Right lung (tissue), 10 donors: Measurements from ENCODE around the gene C1orf50. TPM values are rescaled to one million over a fixed set of nuclear protein-coding genes. Genes with fewer than 3 reads are reported as not detected.
"Not testable (repeated sequence)": the region's sequence is repeated elsewhere in the genome, so short reads cannot be mapped to it uniquely, and the experiment has no call there.

ENCODE experiments used
- DNase-seq, 2 donors: peaks; one replicate each; pipeline ENCODE4 v3.0.0-alpha.2; 2013
- long read RNA-seq, 8 donors: transcript quantifications; one replicate each; lab custom pipeline, GENCODE V29; 2026
- polyA plus RNA-seq, 5 donors: library from polyadenylated mRNA; unstranded; fragments of 120-200 nt; gene quantifications; one replicate each; pipeline versions ENCODE4 v1.2.1 to v1.2.3, GENCODE V29; 2013; ENCODE audit warnings: inconsistent platforms in 1 of 5, low replicate concordance in 1 of 5; ENCODE audit not compliant: insufficient read length in 5 of 5, insufficient read depth in 1 of 5

The C1orf50 gene
- 10 to 100 TPM in 4 of 5 donors, 1 to 10 TPM in 1; 9.6 to 14.1 (median 13.2) TPM for polyA plus RNA-seq
- long read RNA-seq, donor 1, full-length matches to known transcripts = 7 of 7 reads
- long read RNA-seq, donor 1, partial matches to known transcripts = 0 of 7 reads
- long read RNA-seq, donor 1, other reads (novel, unspliced or antisense) = 0 of 7 reads
- long read RNA-seq, donor 2, full-length matches to known transcripts = 4 of 4 reads
- long read RNA-seq, donor 2, partial matches to known transcripts = 0 of 4 reads
- long read RNA-seq, donor 2, other reads (novel, unspliced or antisense) = 0 of 4 reads
- long read RNA-seq, donor 3, full-length matches to known transcripts = 4 of 10 reads
- long read RNA-seq, donor 3, partial matches to known transcripts = 0 of 10 reads
- long read RNA-seq, donor 3, other reads (novel, unspliced or antisense) = 6 of 10 reads
- long read RNA-seq, donor 4, partial matches to known transcripts = 0 of 5 reads
- long read RNA-seq, donor 4, other reads (novel, unspliced or antisense) = 5 of 5 reads
- long read RNA-seq, donor 5, full-length matches to known transcripts = 8 of 8 reads
- long read RNA-seq, donor 5, partial matches to known transcripts = 0 of 8 reads
- long read RNA-seq, donor 5, other reads (novel, unspliced or antisense) = 0 of 8 reads
- long read RNA-seq, donor 6, full-length matches to known transcripts = 8 of 8 reads
- long read RNA-seq, donor 6, partial matches to known transcripts = 0 of 8 reads
- long read RNA-seq, donor 6, other reads (novel, unspliced or antisense) = 0 of 8 reads
- long read RNA-seq, donor 7, full-length matches to known transcripts = 3 of 3 reads
- long read RNA-seq, donor 7, partial matches to known transcripts = 0 of 3 reads
- long read RNA-seq, donor 7, other reads (novel, unspliced or antisense) = 0 of 3 reads
- long read RNA-seq, donor 8, full-length matches to known transcripts = 4 of 4 reads
- long read RNA-seq, donor 8, partial matches to known transcripts = 0 of 4 reads
- long read RNA-seq, donor 8, other reads (novel, unspliced or antisense) = 0 of 4 reads

DNA sequence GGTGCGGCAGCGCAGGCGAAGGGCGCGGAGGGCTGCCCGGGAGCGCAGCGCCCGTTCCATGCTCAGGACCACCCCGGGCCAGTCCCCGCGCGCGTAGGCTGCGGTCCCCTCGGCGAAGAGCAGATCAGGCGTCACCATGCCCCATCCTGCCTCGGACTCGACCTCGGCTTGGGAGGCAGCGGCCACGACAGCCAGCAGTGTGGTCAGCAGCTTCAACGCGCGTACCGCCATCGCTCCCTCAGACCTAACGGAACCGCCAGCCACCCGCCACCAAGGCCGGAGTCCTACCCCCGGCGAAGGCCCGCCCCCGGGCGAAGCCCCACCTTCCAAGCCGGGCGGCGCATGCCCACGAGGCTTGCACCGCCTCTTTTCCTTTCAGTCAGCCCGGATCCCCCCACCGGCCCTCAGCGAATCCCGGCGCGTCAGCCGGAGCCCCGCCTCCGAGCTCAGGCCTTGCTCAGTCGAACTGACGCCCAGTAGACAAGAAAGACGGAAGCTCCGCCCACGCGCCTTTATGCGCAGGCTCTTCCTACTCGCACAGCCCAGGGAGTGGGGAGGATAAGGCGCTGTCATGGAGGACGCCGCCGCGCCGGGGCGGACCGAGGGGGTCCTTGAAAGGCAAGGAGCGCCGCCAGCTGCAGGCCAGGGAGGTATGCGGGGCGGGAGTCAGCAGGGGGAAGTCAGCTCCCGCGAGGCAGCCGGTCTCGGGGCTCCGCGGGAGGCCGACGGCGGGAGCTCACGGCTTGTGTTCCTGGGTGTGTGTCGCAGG, at the start of gene C1orf50, which contains the start of gene P3H1:
Gene C1orf50, plus strand, starts transcription at position 509 of the 769 bp plus-strand sequence. Its CDS starts 63 bp downstream, at position 572.
Gene P3H1, minus strand, starts transcription at position 288 of the 769 bp plus-strand sequence. Its CDS starts 57 bp downstream, at position 231.
- DNase-seq = peak; percentile 99 to 100

DNA sequence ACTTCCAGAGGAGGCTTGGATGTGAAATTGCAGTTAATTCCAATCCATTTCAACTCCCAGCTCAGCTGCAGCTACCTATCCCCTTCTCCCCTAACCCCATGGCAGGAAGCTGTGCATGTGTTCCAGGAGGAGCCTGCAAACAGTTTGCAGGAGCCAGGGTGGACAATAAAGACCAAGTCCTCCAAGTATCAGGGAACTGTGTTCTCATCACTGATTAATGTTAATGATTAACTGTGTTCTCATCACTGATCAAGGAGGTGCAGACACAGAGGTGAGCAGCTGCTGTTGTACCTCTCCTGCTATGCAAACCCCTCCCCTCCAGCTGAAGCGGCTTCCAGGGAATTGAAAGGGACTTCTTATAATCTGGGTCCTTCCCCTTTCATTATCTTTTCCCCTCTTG, 46.2 kb upstream of the C1orf50 start:
- no peak for DNase-seq

GRCh38 chr1:42721926-42722325, 45.1 kb upstream of the C1orf50 start:
- DNase-seq = no peak

DNA sequence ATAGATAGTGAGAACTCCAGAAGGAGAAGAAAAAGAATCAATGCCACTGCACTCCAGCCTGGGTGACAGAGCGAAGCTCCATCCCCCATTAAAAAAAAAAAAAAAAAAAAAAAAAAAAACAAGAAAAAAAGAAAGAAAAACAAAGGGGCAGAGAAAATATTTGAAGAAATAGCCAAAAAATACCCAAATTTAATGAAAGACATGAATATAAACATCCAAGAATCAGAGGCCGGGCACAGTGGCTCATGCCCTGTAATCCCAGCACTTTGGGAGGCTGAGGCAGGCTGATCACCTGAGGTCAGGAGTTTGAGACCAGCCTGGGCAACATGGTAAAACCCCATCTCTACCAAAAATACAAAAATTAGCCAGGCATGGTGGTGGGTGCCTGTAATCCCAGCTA, 44.6 kb upstream of the C1orf50 start:
- not testable (repeated sequence) for DNase-seq

GRCh38 chr1:42723511-42723910, 43.5 kb upstream of the C1orf50 start:
- no peak for DNase-seq

DNA sequence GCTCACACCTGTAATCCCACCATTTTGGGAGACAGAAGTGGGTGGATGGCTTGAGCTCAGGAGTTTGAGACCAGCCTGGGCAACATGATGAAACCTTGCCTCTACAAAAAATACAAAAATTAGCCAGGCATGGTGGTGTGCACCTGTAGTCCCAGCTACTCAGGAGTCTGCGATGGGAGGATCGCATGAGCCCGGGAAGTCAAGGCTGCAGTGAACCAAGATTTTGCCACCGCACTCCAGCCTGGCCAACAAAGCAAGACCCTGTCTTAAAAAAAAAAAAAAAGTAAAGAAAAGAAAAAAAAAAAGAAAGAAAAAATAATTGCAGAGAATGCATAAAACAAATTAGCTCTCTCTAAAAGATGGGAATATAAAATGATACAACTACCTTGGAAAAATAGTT, 41.2 kb upstream of the C1orf50 start:
- not testable (repeated sequence) for DNase-seq

GRCh38 chr1:42730002-42730401, 37.0 kb upstream of the C1orf50 start:
- DNase-seq = no peak

GRCh38 chr1:42730988-42731387, 36.1 kb upstream of the C1orf50 start:
- DNase-seq = no peak

GRCh38 chr1:42731585-42731984, 35.5 kb upstream of the C1orf50 start:
- no peak for DNase-seq

- no peak for DNase-seq
These were observed 34.8 kb upstream of the C1orf50 start for GRCh38 chr1:42732126-42732680.

GRCh38 chr1:42733415-42734200, 33.4 kb upstream of the C1orf50 start:
- DNase-seq = no peak

DNA sequence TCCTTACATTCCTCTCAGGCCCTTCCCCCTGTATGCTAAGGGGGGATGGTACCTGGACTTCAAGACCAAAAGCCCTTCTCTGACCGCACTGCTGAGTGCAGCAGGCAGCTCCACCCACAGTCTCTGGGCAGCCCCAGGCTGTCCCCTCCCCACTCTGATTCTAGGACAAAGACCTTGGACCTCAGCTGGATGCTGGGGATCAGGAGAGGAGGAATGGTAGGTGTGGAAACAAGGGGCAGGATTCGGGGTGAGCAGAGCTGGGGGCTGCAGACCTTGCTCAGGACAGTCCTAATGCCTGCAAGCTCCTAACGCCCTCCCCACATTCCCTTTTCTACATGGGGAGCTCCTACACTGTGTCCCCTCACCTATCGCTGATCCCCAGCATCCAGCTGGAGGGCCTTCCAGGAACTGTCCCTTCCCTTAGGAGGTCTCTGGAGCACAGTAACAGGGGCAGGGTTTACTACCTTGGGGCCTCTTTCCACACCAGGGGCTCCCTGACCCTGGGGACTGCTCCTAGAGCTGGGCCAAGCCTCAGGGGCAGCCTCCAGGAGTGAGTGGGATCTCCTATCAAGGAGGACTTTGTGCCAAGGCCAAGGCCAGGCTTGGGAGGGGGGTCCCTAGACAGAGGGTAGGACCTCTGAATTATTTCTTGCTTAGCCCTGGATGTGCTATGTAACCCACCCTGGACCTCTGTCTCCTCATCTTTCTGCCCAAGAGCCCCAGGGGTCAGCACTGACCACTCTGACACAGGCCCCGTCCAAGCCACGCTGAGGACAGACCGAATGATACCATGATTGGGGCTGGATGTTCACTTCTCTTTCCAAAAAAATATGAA, 32.6 kb upstream of the C1orf50 start:
- DNase-seq = no peak

DNA sequence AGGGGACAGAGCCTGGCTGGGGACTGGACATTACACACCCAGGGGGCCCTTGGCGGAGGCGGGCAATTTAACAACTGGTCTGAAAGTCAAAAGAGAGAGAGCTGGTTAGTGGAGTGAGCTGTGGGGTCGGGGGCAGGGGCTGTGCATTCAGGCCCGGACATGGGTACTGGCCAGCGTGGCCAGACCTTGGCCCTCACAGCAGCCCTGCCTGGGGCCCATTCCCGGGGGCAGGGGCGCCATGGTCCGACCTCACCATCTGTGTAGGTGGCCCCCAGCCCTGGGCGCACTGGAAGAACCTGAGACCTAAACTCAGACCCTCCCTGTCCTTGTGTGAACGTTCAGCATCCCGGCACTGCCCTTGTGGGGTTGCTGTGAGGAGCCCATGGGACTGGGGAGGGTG, 32.0 kb upstream of the C1orf50 start:
- no peak for DNase-seq

DNA sequence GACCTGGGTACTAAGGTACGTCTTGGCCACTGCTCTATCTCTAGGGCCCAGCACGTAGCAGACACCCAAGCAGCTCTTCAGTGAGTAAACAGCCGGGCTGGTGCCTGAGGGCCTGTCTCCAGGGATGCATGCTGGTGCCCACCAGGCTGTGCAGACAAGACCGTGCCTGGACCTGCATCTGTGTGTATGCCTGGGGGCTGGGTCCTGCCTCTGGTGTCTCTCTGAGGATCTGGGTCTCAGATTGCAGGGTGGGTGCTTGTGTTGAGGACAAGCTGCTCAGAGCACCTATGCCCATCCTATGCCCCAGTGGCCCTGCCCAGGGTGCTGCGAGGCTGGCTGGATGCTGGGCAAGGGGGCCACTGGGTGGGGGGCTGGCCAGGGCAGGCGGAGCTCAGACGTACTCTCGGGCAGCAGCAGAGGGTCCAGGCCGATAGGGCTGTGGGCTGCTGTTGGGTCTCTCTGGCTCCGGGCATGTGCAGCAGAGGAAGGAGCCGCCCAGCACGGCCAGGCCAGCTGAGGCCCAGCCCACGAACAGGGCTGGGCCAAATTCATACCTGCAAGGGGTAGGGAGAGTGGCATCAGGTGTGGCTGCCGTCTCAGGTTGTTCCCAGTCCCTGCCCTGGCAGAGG, 31.5 kb upstream of the C1orf50 start:
- DNase-seq = no peak

- DNase-seq = no peak
These were observed 30.9 kb upstream of the C1orf50 start for GRCh38 chr1:42736152-42736551.

DNA sequence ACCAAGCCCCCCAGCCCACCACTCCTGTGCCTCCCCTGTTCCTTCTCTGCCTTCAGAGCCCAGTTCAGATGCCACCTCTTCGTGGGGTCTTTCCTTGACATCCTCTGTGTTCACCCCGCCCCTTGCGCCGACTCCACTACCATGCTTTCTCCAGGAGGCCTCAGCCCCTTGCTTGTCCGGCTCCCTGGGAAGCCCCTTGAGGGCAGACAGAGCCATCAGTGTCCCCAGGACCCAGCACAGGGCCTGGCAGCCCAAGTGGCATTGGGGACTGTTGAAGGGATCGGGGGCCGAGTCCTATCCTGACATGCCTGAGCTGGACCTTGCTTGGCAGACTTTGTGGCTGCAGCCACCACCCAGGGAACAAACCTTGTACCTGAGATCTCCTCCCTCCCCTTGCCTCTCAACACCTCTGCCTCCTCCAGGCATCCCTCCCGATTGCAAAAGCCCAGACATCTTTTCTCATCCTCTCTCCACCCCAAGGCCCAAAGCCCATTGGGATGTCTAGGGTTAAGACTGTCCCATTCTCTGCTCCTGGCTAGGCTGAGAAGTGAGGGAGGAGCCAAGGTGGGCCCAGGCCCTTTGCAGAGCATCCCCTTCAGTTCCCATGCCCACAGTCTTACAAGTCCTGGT, 30.4 kb upstream of the C1orf50 start:
- DNase-seq = no peak

DNA sequence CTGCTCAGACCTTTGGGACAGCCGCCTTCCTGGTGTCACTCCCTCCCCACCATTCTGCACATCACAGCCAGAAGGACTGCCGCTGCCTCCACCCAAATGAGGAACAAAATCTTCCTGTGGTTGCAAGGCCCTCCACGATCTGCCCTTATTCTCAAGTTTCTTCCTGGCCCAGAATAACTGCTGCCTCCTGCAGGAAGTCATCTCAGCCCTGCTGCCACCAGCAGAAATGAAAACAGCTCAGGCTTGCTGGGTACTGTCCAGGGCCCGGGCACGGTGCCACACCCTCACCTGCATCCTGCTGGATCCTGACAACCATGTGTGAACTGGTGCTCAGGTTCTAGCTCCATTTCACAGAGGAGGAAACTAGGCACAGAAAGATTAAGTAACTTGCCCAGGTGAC, 29.8 kb upstream of the C1orf50 start:
- DNase-seq = no peak

DNA sequence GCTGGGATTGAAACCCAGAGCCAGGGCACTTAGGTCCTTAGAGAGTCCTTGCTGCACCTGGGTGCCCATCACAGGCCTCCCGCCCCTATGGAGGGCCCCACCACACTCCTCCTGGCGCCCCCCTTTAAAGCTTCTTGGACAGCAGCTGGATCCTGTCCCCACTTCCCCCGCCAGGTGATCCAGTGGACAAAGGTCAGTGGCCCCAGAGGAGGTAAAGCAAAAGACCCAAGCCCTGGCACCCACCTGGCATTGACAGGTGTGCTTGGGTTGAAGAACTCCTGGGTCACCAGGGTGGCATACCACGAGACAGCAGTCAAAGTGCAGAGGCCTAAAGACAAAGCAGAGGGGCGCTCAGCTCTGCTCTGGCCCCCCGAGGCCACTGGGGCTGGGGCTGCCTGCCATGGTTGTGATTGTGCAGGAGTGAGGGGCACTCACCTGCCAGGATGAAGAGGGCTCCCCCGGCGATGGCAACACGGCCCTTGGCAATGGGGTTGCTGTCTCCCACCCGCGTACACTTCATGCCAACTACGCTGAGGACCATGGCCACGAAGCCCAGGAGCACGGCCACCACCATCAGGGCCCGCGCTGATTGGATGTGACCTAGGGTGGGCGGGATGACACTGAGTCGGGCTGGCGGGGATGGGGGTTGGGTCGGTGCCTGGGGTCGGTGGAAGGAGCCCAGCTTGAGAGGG, 28.9 kb upstream of the C1orf50 start:
- no peak for DNase-seq
